Dendritic cell treated with granulocyte-macrophage colony-stimulating factor and Interleukin-4, amounts not matched to agents 40 ng/mL and 50 ng/mL, for 4 days (primary cell): Measurements from ENCODE around the gene NKX1-2.

Experiments used
- H3K27ac Mint-ChIP-seq: one replicate; pipeline ENCODE4 v1.8.0; 2022; ENCODE audit warnings: mild to moderate bottlenecking, mixed read lengths
- H3K27me3 Mint-ChIP-seq: one replicate; pipeline ENCODE4 v1.8.0; 2022; ENCODE audit warnings: mild to moderate bottlenecking, mixed read lengths
- H3K36me3 Mint-ChIP-seq: one replicate; pipeline ENCODE4 v1.8.0; 2022; ENCODE audit warnings: low read depth, mixed read lengths
- H3K4me1 Mint-ChIP-seq: one replicate; pipeline ENCODE4 v1.8.0; 2022; ENCODE audit warnings: low read depth, mixed read lengths
- H3K4me3 Mint-ChIP-seq: one replicate; pipeline ENCODE4 v1.8.0; 2022; ENCODE audit warnings: mild to moderate bottlenecking, moderate library complexity, mixed read lengths
- H3K9me3 Mint-ChIP-seq: one replicate; pipeline ENCODE4 v1.8.0; 2022; ENCODE audit warnings: mixed read lengths
- intact Hi-C: fragments of 100-400 bp; cut with micrococcal nuclease; formaldehyde crosslinking; loops from one replicate; pipeline ENCODE4 v1.15.0; 2022

The NKX1-2 gene

GRCh38 chr10:124482876-124483275, 33.0 kb upstream of the NKX1-2 start:
- H3K9me3 Mint-ChIP-seq, result no peaks in the 10 kb centered on the region
- intact Hi-C loops, result no loop called here
- H3K4me1 Mint-ChIP-seq, result no peaks in the 10 kb centered on the region
- peaks cover 6% of the 10 kb centered on the region for H3K36me3 Mint-ChIP-seq
- H3K27ac Mint-ChIP-seq, result no peak overlapping the region
- no peaks in the 10 kb centered on the region for H3K27me3 Mint-ChIP-seq
- H3K4me3 Mint-ChIP-seq, result no peak overlapping the region

- Mint-ChIP-seq H3K27ac (no peak overlapping the region), H3K36me3 (peaks cover 3% of the 10 kb centered on the region), H3K4me1 (no peaks in the 10 kb centered on the region), H3K9me3 (no peaks in the 10 kb centered on the region), H3K27me3 (no peaks in the 10 kb centered on the region), H3K4me3 (no peak overlapping the region)
- intact Hi-C loops, result no loop called here
Observed at GRCh38 chr10:124482236-124482800, 32.5 kb upstream of the NKX1-2 start.

GRCh38 chr10:124481717-124482116, 31.9 kb upstream of the NKX1-2 start:
- no peaks in the 10 kb centered on the region for H3K4me1 Mint-ChIP-seq
- no peak overlapping the region for H3K4me3 Mint-ChIP-seq
- H3K27me3 Mint-ChIP-seq, result no peaks in the 10 kb centered on the region
- intact Hi-C loops, result no loop called here
- H3K27ac Mint-ChIP-seq, result no peak overlapping the region
- no peaks in the 10 kb centered on the region for H3K36me3 Mint-ChIP-seq
- H3K9me3 Mint-ChIP-seq, result no peaks in the 10 kb centered on the region

- no peak overlapping the region for H3K27ac Mint-ChIP-seq
- H3K27me3 Mint-ChIP-seq, result no peaks in the 10 kb centered on the region
- H3K4me3 Mint-ChIP-seq, result no peak overlapping the region
- intact Hi-C loops, result no loop called here
- H3K9me3 Mint-ChIP-seq, result no peaks in the 10 kb centered on the region
- H3K36me3 Mint-ChIP-seq, result no peaks in the 10 kb centered on the region
- no peaks in the 10 kb centered on the region for H3K4me1 Mint-ChIP-seq
Observed at GRCh38 chr10:124480860-124481259, 31.0 kb upstream of the NKX1-2 start.

- intact Hi-C loops, result no loop called here
- no peak overlapping the region for H3K27ac Mint-ChIP-seq
- no peaks in the 10 kb centered on the region for H3K36me3 Mint-ChIP-seq
- no peaks in the 10 kb centered on the region for H3K9me3 Mint-ChIP-seq
- H3K4me1 Mint-ChIP-seq, result no peaks in the 10 kb centered on the region
- no peaks in the 10 kb centered on the region for H3K27me3 Mint-ChIP-seq
- no peak overlapping the region for H3K4me3 Mint-ChIP-seq
Observed at GRCh38 chr10:124478515-124478914, 28.7 kb upstream of the NKX1-2 start.

- no peaks in the 10 kb centered on the region for H3K27me3 Mint-ChIP-seq
- no peaks in the 10 kb centered on the region for H3K4me1 Mint-ChIP-seq
- H3K4me3 Mint-ChIP-seq, result no peak overlapping the region
- H3K36me3 Mint-ChIP-seq, result no peaks in the 10 kb centered on the region
- H3K27ac Mint-ChIP-seq, result no peak overlapping the region
- no peaks in the 10 kb centered on the region for H3K9me3 Mint-ChIP-seq
- intact Hi-C loops, result no loop called here
Observed at GRCh38 chr10:124477614-124478363, 28.0 kb upstream of the NKX1-2 start.

GRCh38 chr10:124476043-124476725, 26.3 kb upstream of the NKX1-2 start:
- intact Hi-C loops, result no loop called here
- Mint-ChIP-seq H3K27me3 (no peaks in the 10 kb centered on the region), H3K4me3 (no peak overlapping the region), H3K4me1 (no peaks in the 10 kb centered on the region), H3K9me3 (no peaks in the 10 kb centered on the region), H3K27ac (no peak overlapping the region), H3K36me3 (no peaks in the 10 kb centered on the region)

GRCh38 chr10:124474514-124475070, 24.8 kb upstream of the NKX1-2 start:
- no peak overlapping the region for H3K4me3 Mint-ChIP-seq
- H3K36me3 Mint-ChIP-seq, result no peaks in the 10 kb centered on the region
- H3K9me3 Mint-ChIP-seq, result no peaks in the 10 kb centered on the region
- no peaks in the 10 kb centered on the region for H3K4me1 Mint-ChIP-seq
- intact Hi-C loops, result no loop called here
- H3K27ac Mint-ChIP-seq, result no peak overlapping the region
- no peaks in the 10 kb centered on the region for H3K27me3 Mint-ChIP-seq

- no peaks in the 10 kb centered on the region for H3K36me3 Mint-ChIP-seq
- no peak overlapping the region for H3K4me3 Mint-ChIP-seq
- no peaks in the 10 kb centered on the region for H3K9me3 Mint-ChIP-seq
- intact Hi-C loops, result no loop called here
- no peaks in the 10 kb centered on the region for H3K4me1 Mint-ChIP-seq
- H3K27ac Mint-ChIP-seq, result no peak overlapping the region
- no peaks in the 10 kb centered on the region for H3K27me3 Mint-ChIP-seq
Observed at GRCh38 chr10:124473070-124473469, 23.2 kb upstream of the NKX1-2 start.

GRCh38 chr10:124472071-124472470, 22.2 kb upstream of the NKX1-2 start:
- H3K27me3 Mint-ChIP-seq, result no peaks in the 10 kb centered on the region
- no peak overlapping the region for H3K27ac Mint-ChIP-seq
- no peaks in the 10 kb centered on the region for H3K9me3 Mint-ChIP-seq
- no peaks in the 10 kb centered on the region for H3K4me1 Mint-ChIP-seq
- intact Hi-C loops, result no loop called here
- no peaks in the 10 kb centered on the region for H3K36me3 Mint-ChIP-seq
- H3K4me3 Mint-ChIP-seq, result no peak overlapping the region

GRCh38 chr10:124470544-124471434, 21.0 kb upstream of the NKX1-2 start:
- Mint-ChIP-seq H3K9me3 (no peaks in the 10 kb centered on the region), H3K4me1 (no peaks in the 10 kb centered on the region), H3K4me3 (no peak overlapping the region), H3K36me3 (no peaks in the 10 kb centered on the region), H3K27me3 (no peaks in the 10 kb centered on the region), H3K27ac (no peak overlapping the region)
- intact Hi-C loops, result no loop called here

- H3K9me3 Mint-ChIP-seq, result no peaks in the 10 kb centered on the region
- no peaks in the 10 kb centered on the region for H3K36me3 Mint-ChIP-seq
- H3K4me1 Mint-ChIP-seq, result peaks cover 7% of the 10 kb centered on the region
- no peak overlapping the region for H3K27ac Mint-ChIP-seq
- no peak overlapping the region for H3K4me3 Mint-ChIP-seq
- no peaks in the 10 kb centered on the region for H3K27me3 Mint-ChIP-seq
- intact Hi-C loops, result no loop called here
Observed at GRCh38 chr10:124469956-124470484, 20.2 kb upstream of the NKX1-2 start.

- Mint-ChIP-seq H3K4me1 (peaks cover 15% of the 10 kb centered on the region), H3K9me3 (no peaks in the 10 kb centered on the region), H3K36me3 (no peaks in the 10 kb centered on the region), H3K27me3 (no peaks in the 10 kb centered on the region), H3K27ac (no peak overlapping the region), H3K4me3 (no peak overlapping the region)
- intact Hi-C loops, result no loop called here
Observed at GRCh38 chr10:124468624-124469023, 18.8 kb upstream of the NKX1-2 start.
